Loucy (cell line): ENCODE measurements around the gene LRRC37B.

ENCODE experiments used
- EZH2phosphoT487 ChIP-seq: fragments of 200-600 bp; IDR thresholded peaks from 2 replicates; pipeline ENCODE4 v1.6.1; 2018; ENCODE audit warnings: antibody characterized with exemption, mild to moderate bottlenecking, moderate library complexity, borderline replicate concordance
- TF ChIP-seq, protein P1 (sequence below): fragments of 200-600 bp; sonication (generic); conservative IDR thresholded peaks from 2 replicates; pipeline ENCODE4 v1.5.1; 2014; ENCODE audit warnings: mild to moderate bottlenecking, antibody characterized with exemption, low read length

DNA sequence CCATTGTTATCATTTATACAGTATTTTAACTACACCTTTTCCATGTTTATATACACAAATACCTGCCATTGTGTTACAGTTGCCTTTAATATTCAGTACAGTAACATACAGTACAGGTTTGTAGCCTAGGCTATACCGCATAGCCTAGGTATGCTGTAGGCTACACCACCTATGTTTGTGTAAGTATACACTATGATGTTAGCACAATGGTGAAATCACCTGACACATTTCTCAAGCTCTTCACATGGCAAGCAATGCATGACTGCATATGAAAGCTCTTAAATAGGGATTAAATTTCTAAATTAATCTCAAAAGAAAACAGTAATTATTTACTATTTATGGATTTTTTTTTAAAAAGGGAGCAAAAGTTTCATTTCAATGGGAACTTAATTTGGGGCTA lies 12.0 kb downstream of the LRRC37B start:
- TF ChIP-seq, protein P1, sequence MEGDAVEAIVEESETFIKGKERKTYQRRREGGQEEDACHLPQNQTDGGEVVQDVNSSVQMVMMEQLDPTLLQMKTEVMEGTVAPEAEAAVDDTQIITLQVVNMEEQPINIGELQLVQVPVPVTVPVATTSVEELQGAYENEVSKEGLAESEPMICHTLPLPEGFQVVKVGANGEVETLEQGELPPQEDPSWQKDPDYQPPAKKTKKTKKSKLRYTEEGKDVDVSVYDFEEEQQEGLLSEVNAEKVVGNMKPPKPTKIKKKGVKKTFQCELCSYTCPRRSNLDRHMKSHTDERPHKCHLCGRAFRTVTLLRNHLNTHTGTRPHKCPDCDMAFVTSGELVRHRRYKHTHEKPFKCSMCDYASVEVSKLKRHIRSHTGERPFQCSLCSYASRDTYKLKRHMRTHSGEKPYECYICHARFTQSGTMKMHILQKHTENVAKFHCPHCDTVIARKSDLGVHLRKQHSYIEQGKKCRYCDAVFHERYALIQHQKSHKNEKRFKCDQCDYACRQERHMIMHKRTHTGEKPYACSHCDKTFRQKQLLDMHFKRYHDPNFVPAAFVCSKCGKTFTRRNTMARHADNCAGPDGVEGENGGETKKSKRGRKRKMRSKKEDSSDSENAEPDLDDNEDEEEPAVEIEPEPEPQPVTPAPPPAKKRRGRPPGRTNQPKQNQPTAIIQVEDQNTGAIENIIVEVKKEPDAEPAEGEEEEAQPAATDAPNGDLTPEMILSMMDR: no peak
- no peak for TF ChIP-seq EZH2phosphoT487
